Heart right ventricle (tissue), 16 donors: ENCODE results near the gene CASKIN2. TPM values are rescaled to one million over a fixed set of nuclear protein-coding genes. Genes with fewer than 3 reads are reported as not detected.
A peak's percentile ranks its signal among the peaks of the same experiment; 100 is the strongest.

ENCODE experiments used
- ATAC-seq, 8 donors: fragments of 200-7000 bp; cut with Tn5 transposase; one replicate each; pipeline ENCODE4 v1.9.1; 2020; ENCODE audit warnings: mild to moderate bottlenecking in 8 of 8, moderate library complexity in 8 of 8, moderate number of reproducible peaks in 1 of 8
- DNase-seq, 2 donors: peaks; one replicate each; pipeline ENCODE4 v3.0.0-alpha.2; 2020
- H3K27ac ChIP-seq, 10 donors: fragments of 200-600 bp; sonication (generic) in 2 of 10; one replicate each; pipeline versions ENCODE4 v1.5.0 to v1.8.0; 2020 to 2022; ENCODE audit warnings: mild to moderate bottlenecking in 3 of 10
- H3K27me3 ChIP-seq, 7 donors: fragments of 200-600 bp; one replicate each; pipeline ENCODE4 v1.8.0; 2021 to 2022; ENCODE audit warnings: mild to moderate bottlenecking in 2 of 7
- H3K36me3 ChIP-seq, 9 donors: fragments of 200-600 bp; sonication (generic) in 1 of 9; one replicate each; pipeline versions ENCODE4 v1.5.0 to v1.8.0; 2020 to 2022; ENCODE audit warnings: mild to moderate bottlenecking in 2 of 9
- H3K4me1 ChIP-seq, 9 donors: fragments of 200-600 bp; sonication (generic) in 1 of 9; one replicate each; pipeline versions ENCODE4 v1.5.0 to v1.8.0; 2020 to 2022; ENCODE audit warnings: mild to moderate bottlenecking in 4 of 9
- H3K4me3 ChIP-seq, 10 donors: fragments of 200-600 bp; sonication (generic) in 2 of 10; one replicate each; pipeline versions ENCODE4 v1.5.0 to v1.8.0; 2020 to 2022; ENCODE audit warnings: mild to moderate bottlenecking in 7 of 10, moderate library complexity in 2 of 10
- H3K9me3 ChIP-seq, 11 donors: fragments of 200-600 bp in 10 of 11; sonication (generic) in 2 of 11; one replicate each; pipeline versions ENCODE4 v1.5.0 to v1.8.0; 2013 to 2022; ENCODE audit warnings: mild to moderate bottlenecking in 2 of 11, control low read depth in 1 of 11, moderate library complexity in 1 of 11
- CTCF ChIP-seq, 9 donors: fragments of 200-600 bp; sonication (generic) in 2 of 9; IDR thresholded peaks; one replicate each; pipeline versions ENCODE4 v1.5.0 to v1.8.0; 2021 to 2022; ENCODE audit warnings: antibody characterized with exemption in 9 of 9, mild to moderate bottlenecking in 5 of 9, moderate library complexity in 1 of 9
- WGBS, 2 donors: extraction: QIAGEN DNeasy Blood & Tissue Kit; methylation state at CpG; one replicate each; pipeline ENCODE4 v1.1.7; 2013; ENCODE audit warnings: inconsistent platforms in 1 of 2; 5-methylcytosine and 5-hydroxymethylcytosine counted together
- intact Hi-C, 10 donors: fragments of 100-400 bp; cut with DNase I; formaldehyde crosslinking; loops; one replicate each; pipeline versions ENCODE4 v1.11.1 to v1.14.2; 2022
- polyA plus RNA-seq, 2 donors: library from polyadenylated mRNA; stranded (reverse); fragments of 200-250 nt; gene quantifications; one replicate each; pipeline ENCODE4 v1.2.3, GENCODE V29; 2013
- total RNA-seq, 10 donors: library from RNA; stranded (reverse); fragmentation: NEBNext Ultra II Directional in 3 of 10; extraction: Animal tissue kit (Norgen Biotek cat#: 25700) in 3 of 10; gene quantifications; one replicate each; pipeline versions ENCODE4 v1.2.1 to v1.2.4, GENCODE V29; 2021 to 2023
- donor health status: Arrhythmogenic right ventricular cardiomyopathy.
- donor health status: ischemic (EF 13 %, LVEDD 7.1; RV severe dilation, severe dysfunction).
- donor health status: healthy with polysubstance abuse.
- donor health status: DM: no; HTN: yes; CAD: no.
- donor health status: DM: no; HTN: no; CAD: no.
- donor health status: ischemic (EF 25% LVEDD 6.9; RV normal size, moderate dysfunction).
- donor health status: ischemic (EF 25% LVEDD 5.7; RV mildly dilated, moderate dysfunction).
- donor health status: healthy.
- donor health status: DM: yes; HTN: yes; CAD: no.
- donor health status: Ischemic cardiomyopathy.
- donor health status: ischemic (EF 35%, LVEDD 5.7; RV mildly dilated, moderate dysfunction).
- donor health status: nonischemic (EF 11% LVEDD 7.7; RV severe dilation, severe dysfunction).
- donor health status: DM: yes; HTN: yes; CAD: no.
- donor health status: PGD.
- donor health status: ischemic (EF 29% LVEDD 5.4; RV normal size, mild dysfunction).
- donor health status: nonischemic (EF 23%, LVEDD 6.1; RV moderate dilation, normal function).

The CASKIN2 gene
- total and polyA plus RNA-seq, 12 donors: 17.6 to 59.2 (median 36.5) TPM

- TF ChIP-seq CTCF (IDR thresholded peaks at IDR 0.05): no peak
- ATAC-seq: peak in 2 of 8 donors; percentile 16 to 32
- no peaks in the 10 kb centered on the region for H3K27me3 ChIP-seq
- no peak overlapping the region for H3K4me3 ChIP-seq
- H3K4me1 ChIP-seq: peaks cover 5 to 52% (median 40%) of the 10 kb centered on the region in 9 donors
- peak overlapping the region; percentile 4 to 95 (median 66) for H3K27ac ChIP-seq
- H3K9me3 ChIP-seq: no peaks in the 10 kb centered on the region
- intact Hi-C loops: loop anchor here in 1 of 10 donors (1.0 kb wide), 1 partner anchor 10 kb away; no protein-coding TSS in a partner anchor
- DNase-seq: no peak
- WGBS, 2 donors: 52 to 62% methylated on average over 9 of the region's 9 CpGs
- peaks cover 0 to 4% (median 0%) of the 10 kb centered on the region in 9 donors for H3K36me3 ChIP-seq
Observed at GRCh38 chr17:75459590-75460267, 55.6 kb downstream of the CASKIN2 start.

- no peaks in the 10 kb centered on the region for H3K9me3 ChIP-seq
- TF ChIP-seq CTCF (IDR thresholded peaks at IDR 0.05): no peak
- DNase-seq (no peak), ATAC-seq (no peak)
- no peaks in the 10 kb centered on the region for H3K27me3 ChIP-seq
- 35 to 62% methylated on average over 1 of the region's 1 CpG for WGBS, 2 donors
- intact Hi-C loops: no loop called here
- peaks cover 0 to 4% (median 0%) of the 10 kb centered on the region in 9 donors for H3K36me3 ChIP-seq
- H3K4me3 ChIP-seq: no peak overlapping the region
- peak overlapping the region; percentile 4 to 95 (median 66) for H3K27ac ChIP-seq
- peaks cover 5 to 52% (median 40%) of the 10 kb centered on the region in 9 donors for H3K4me1 ChIP-seq
Observed at GRCh38 chr17:75459246-75459589, 56.1 kb downstream of the CASKIN2 start.

- peak; percentile 11 to 60 (median 42) for ATAC-seq
Observed at GRCh38 chr17:75457047-75457654, 58.2 kb downstream of the CASKIN2 start.

More at GRCh38 chr17:75457047-75457654, 58.2 kb downstream of the CASKIN2 start:
- intact Hi-C loops: no loop called here
- Histone ChIP-seq H3K27me3 (no peaks in the 10 kb centered on the region), H3K4me1 (peaks cover 5 to 50% (median 38%) of the 10 kb centered on the region in 9 donors), H3K4me3 (peak overlapping the region; percentile 52 to 100 (median 89)), H3K27ac (peak overlapping the region; percentile 69 to 98 (median 93)), H3K36me3 (peaks cover 0 to 4% (median 0%) of the 10 kb centered on the region in 9 donors), H3K9me3 (no peaks in the 10 kb centered on the region)
- peak in 2 of 9 donors; percentile 19 to 23 for TF ChIP-seq CTCF (IDR thresholded peaks at IDR 0.05)
- WGBS, 2 donors: 0 to 1% methylated on average over 38 of the region's 38 CpGs
- DNase-seq: peak; percentile 26 to 38
